Liver (tissue), 9 donors: ENCODE data around the gene LTBP2. TPM values are rescaled to one million over a fixed set of nuclear protein-coding genes. Genes with fewer than 3 reads are reported as not detected.

Source experiments
- DNase-seq: peaks from one replicate; pipeline ENCODE4 v3.0.0-alpha.2; 2017; ENCODE audit warnings: low spot score
- H3K27ac ChIP-seq, 2 donors: one replicate each; pipeline ENCODE4 v1.7.0; 2013; ENCODE audit warnings: inconsistent platforms in 2 of 2, low read length in 2 of 2, control low read depth in 1 of 2, low read depth in 1 of 2, mild to moderate bottlenecking in 1 of 2
- H3K27me3 ChIP-seq, 4 donors: one replicate each; pipeline versions ENCODE4 v1.6.1 to v1.7.0; 2013; ENCODE audit warnings: low read length in 3 of 4, inconsistent platforms in 1 of 4, mild to moderate bottlenecking in 1 of 4, moderate library complexity in 1 of 4; ENCODE audit not compliant: control insufficient read depth in 4 of 4, insufficient read depth in 4 of 4
- H3K36me3 ChIP-seq, 4 donors: one replicate each; pipeline versions ENCODE4 v1.6.1 to v1.7.0; 2013; ENCODE audit warnings: low read length in 3 of 4, mild to moderate bottlenecking in 3 of 4, low read depth in 1 of 4, moderate library complexity in 1 of 4; ENCODE audit not compliant: control insufficient read depth in 4 of 4, insufficient read depth in 3 of 4
- H3K4me1 ChIP-seq, 4 donors: one replicate each; pipeline versions ENCODE4 v1.6.1 to v1.7.0; 2013; ENCODE audit warnings: low read length in 3 of 4, mild to moderate bottlenecking in 3 of 4, moderate library complexity in 1 of 4; ENCODE audit not compliant: control insufficient read depth in 4 of 4, insufficient read depth in 4 of 4
- H3K4me3 ChIP-seq, 3 donors: one replicate each; pipeline versions ENCODE4 v1.6.1 to v1.7.0; 2013; ENCODE audit warnings: low read length in 3 of 3, control low read depth in 1 of 3, low read depth in 1 of 3, mild to moderate bottlenecking in 1 of 3
- H3K9ac ChIP-seq, 2 donors: one replicate each; pipeline ENCODE4 v1.7.0; 2013; ENCODE audit warnings: low read length in 2 of 2, mild to moderate bottlenecking in 2 of 2, moderate library complexity in 2 of 2, control low read depth in 1 of 2, low read depth in 1 of 2
- H3K9me3 ChIP-seq, 4 donors: one replicate each; pipeline versions ENCODE4 v1.6.1 to v1.7.0; 2013; ENCODE audit warnings: low read length in 3 of 4; ENCODE audit not compliant: control insufficient read depth in 4 of 4
- ATF3 ChIP-seq: IDR thresholded peaks from 2 replicates; pipeline ENCODE4 v1.6.1; 2016; ENCODE audit warnings: antibody characterized with exemption
- CTCF ChIP-seq: fragments of 150-350 bp; IDR thresholded peaks from 2 replicates; pipeline ENCODE4 v1.5.1; 2017; ENCODE audit warnings: improper control_type of control experiment, low read depth, low read length; ENCODE audit not compliant: missing input control
- FOXA1 ChIP-seq: IDR thresholded peaks from 2 replicates; pipeline ENCODE4 v1.6.1; 2016; ENCODE audit warnings: antibody characterized with exemption
- FOXA2 ChIP-seq: IDR thresholded peaks from 2 replicates; pipeline ENCODE4 v1.6.1; 2016; ENCODE audit warnings: antibody characterized with exemption
- GABPA ChIP-seq, 2 donors: IDR thresholded peaks in 1 of 2; conservative IDR thresholded peaks in 1 of 2; 2 replicates each; pipeline ENCODE4 v1.6.1; 2016; ENCODE audit warnings: antibody characterized with exemption in 2 of 2, mild to moderate bottlenecking in 1 of 2, moderate library complexity in 1 of 2
- HNF4A ChIP-seq, 2 donors: conservative IDR thresholded peaks; 2 replicates each; pipeline ENCODE4 v1.6.1; 2016; ENCODE audit warnings: antibody characterized with exemption in 2 of 2, mild to moderate bottlenecking in 2 of 2
- HNF4G ChIP-seq: IDR thresholded peaks from 2 replicates; pipeline ENCODE4 v1.6.1; 2016; ENCODE audit warnings: antibody characterized with exemption
- JUND ChIP-seq, 2 donors: IDR thresholded peaks; 2 replicates each; pipeline ENCODE4 v1.6.1; 2016; ENCODE audit warnings: antibody characterized with exemption in 2 of 2
- MAX ChIP-seq: IDR thresholded peaks from 2 replicates; pipeline ENCODE4 v1.6.1; 2016; ENCODE audit warnings: antibody characterized with exemption
- REST ChIP-seq: IDR thresholded peaks from 2 replicates; pipeline ENCODE4 v1.6.1; 2016; ENCODE audit warnings: antibody characterized with exemption, mild to moderate bottlenecking
- SP1 ChIP-seq: IDR thresholded peaks from 2 replicates; pipeline ENCODE4 v1.6.1; 2018; ENCODE audit warnings: antibody characterized with exemption, mild to moderate bottlenecking
- YY1 ChIP-seq: IDR thresholded peaks from 2 replicates; pipeline ENCODE4 v1.6.1; 2016; ENCODE audit warnings: antibody characterized with exemption, mild to moderate bottlenecking
- whole genome bisulfite sequencing: extraction: QIAGEN DNeasy Blood & Tissue Kit; methylation state at CpG from one replicate; pipeline ENCODE4 v1.1.7; 2013; 5-methylcytosine and 5-hydroxymethylcytosine counted together
- polyA plus RNA-seq, 2 donors: library from polyadenylated mRNA; stranded (reverse) in 1 of 2; unstranded in 1 of 2; fragments of 200-250 nt in 1 of 2; fragments of >200 nt in 1 of 2; fragmentation: Nextera tagmentation in 1 of 2; extraction: Ambion mirVana in 1 of 2; gene quantifications; one replicate each; pipeline versions ENCODE4 v1.2.1 to v1.2.3, GENCODE V29; 2013 to 2015
- total RNA-seq, 2 donors: library from RNA; depleted of rRNA; stranded (reverse); fragments of >200 nt; gene quantifications; one replicate each; pipeline ENCODE4 v1.2.3, GENCODE V29; 2014
- donor health status: healthy.
- donor health status: healthy.
- donor health status: healthy.
- donor health status: healthy.
- donor health status: healthy.

Gene LTBP2
- total and polyA plus RNA-seq, 4 donors: 0.24 to 1.3 (median 0.89) TPM

GRCh38 chr14:74500417-74501134, 111.5 kb downstream of the LTBP2 start (continued):
- TF ChIP-seq REST (no peak), ATF3 (no peak), GABPA (IDR thresholded peaks at IDR 0.05 in 1 of 2, conservative IDR thresholded peaks at IDR 0.05 in 1 of 2) (no peak), YY1 (no peak)

- no peaks in the 10 kb centered on the region for H3K36me3 ChIP-seq
- no peak for DNase-seq
- H3K4me1 ChIP-seq: peaks cover 0 to 18% (median 15%) of the 10 kb centered on the region in 4 donors
- H3K9ac ChIP-seq: no peak overlapping the region
- no peaks in the 10 kb centered on the region for H3K27me3 ChIP-seq
- no peak overlapping the region for H3K4me3 ChIP-seq
- no peaks in the 10 kb centered on the region for H3K9me3 ChIP-seq
- no peak for TF ChIP-seq JUND (IDR thresholded peaks at IDR 0.05)
- TF ChIP-seq SP1: no peak
- TF ChIP-seq REST: no peak
- no peak for TF ChIP-seq HNF4G
- TF ChIP-seq FOXA2: no peak
- TF ChIP-seq HNF4A (conservative IDR thresholded peaks at IDR 0.05): no peak
- TF ChIP-seq FOXA1: no peak
- no peak for TF ChIP-seq CTCF
- TF ChIP-seq ATF3: no peak
- TF ChIP-seq MAX: no peak
- no peak overlapping the region for H3K27ac ChIP-seq
- 83% methylated on average over 2 of the region's 2 CpGs for WGBS
These were observed 116.7 kb downstream of the LTBP2 start for GRCh38 chr14:74495356-74495755.
